Chondrocyte (in vitro differentiated cells): ENCODE results near the gene ASXL2. TPM values are rescaled to one million over a fixed set of nuclear protein-coding genes. Genes with fewer than 3 reads are reported as not detected.

Experiments
- DNase-seq: peaks from one replicate; pipeline ENCODE4 v3.0.0; 2021; ENCODE audit warnings: mixed read lengths, low spot score
- H3K27ac Mint-ChIP-seq: one replicate; pipeline ENCODE4 v1.8.0; 2021; ENCODE audit warnings: mild to moderate bottlenecking, moderate library complexity, mixed read lengths; ENCODE audit not compliant: unreplicated experiment
- H3K27me3 Mint-ChIP-seq: 2 replicates; pipeline ENCODE4 v1.8.0; 2021; ENCODE audit warnings: low read depth, mixed read lengths
- H3K36me3 Mint-ChIP-seq: 2 replicates; pipeline ENCODE4 v1.8.0; 2021; ENCODE audit warnings: low read depth, mixed read lengths
- H3K4me1 Mint-ChIP-seq: 2 replicates; pipeline ENCODE4 v1.8.0; 2021; ENCODE audit warnings: low read depth, mild to moderate bottlenecking, mixed read lengths
- H3K4me3 Mint-ChIP-seq: one replicate; pipeline ENCODE4 v1.8.0; 2021; ENCODE audit warnings: mild to moderate bottlenecking, moderate library complexity, mixed read lengths; ENCODE audit not compliant: unreplicated experiment
- H3K9me3 Mint-ChIP-seq: 2 replicates; pipeline ENCODE4 v1.8.0; 2021; ENCODE audit warnings: low read depth, mixed read lengths
- CTCF ChIP-seq: fragments of 200-600 bp; sonication (generic); IDR thresholded peaks from 2 replicates; pipeline ENCODE4 v1.5.0; 2021; ENCODE audit warnings: antibody characterized with exemption, mild to moderate bottlenecking, moderate library complexity
- total RNA-seq: library from RNA; stranded (reverse); gene quantifications from 3 replicates; pipeline ENCODE4 v1.2.1, GENCODE V29; 2021

Gene ASXL2
- total RNA-seq, 1 donor from 2014 or later: 24.7 TPM

DNA sequence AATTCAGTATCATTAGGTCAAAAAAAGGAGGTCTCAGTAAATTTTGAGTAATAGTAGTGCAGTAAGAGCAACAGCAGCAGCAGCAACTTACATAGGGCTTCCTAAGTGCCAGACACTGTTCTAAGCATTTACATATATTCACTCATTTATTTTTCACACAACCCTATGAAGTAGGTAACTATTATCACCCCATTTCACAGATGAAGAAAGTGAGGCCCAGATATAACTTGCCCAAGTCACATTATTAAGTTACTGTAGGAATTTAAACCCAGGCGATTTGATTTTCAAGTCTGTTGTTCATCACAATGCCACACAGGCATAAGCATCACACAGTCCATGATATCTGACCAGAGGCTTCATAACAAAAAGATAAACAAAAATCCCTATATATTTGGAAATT is 114.7 kb downstream of the ASXL2 start:
- DNase-seq: no peak
- TF ChIP-seq CTCF: no peak
- peaks cover 26% of the 10 kb centered on the region for H3K36me3 Mint-ChIP-seq
- no peaks in the 10 kb centered on the region for H3K27me3 Mint-ChIP-seq
- H3K27ac Mint-ChIP-seq: no peak overlapping the region
- no peak overlapping the region for H3K4me3 Mint-ChIP-seq
- H3K4me1 Mint-ChIP-seq: no peaks in the 10 kb centered on the region
- H3K9me3 Mint-ChIP-seq: no peaks in the 10 kb centered on the region

- Mint-ChIP-seq H3K27ac (no peak overlapping the region), H3K4me1 (no peaks in the 10 kb centered on the region), H3K4me3 (no peak overlapping the region), H3K9me3 (no peaks in the 10 kb centered on the region), H3K36me3 (peaks cover 12% of the 10 kb centered on the region), H3K27me3 (no peaks in the 10 kb centered on the region)
- no peak for TF ChIP-seq CTCF
- DNase-seq: no peak
These were observed 118.0 kb downstream of the ASXL2 start for GRCh38 chr2:25760297-25760696.

DNA sequence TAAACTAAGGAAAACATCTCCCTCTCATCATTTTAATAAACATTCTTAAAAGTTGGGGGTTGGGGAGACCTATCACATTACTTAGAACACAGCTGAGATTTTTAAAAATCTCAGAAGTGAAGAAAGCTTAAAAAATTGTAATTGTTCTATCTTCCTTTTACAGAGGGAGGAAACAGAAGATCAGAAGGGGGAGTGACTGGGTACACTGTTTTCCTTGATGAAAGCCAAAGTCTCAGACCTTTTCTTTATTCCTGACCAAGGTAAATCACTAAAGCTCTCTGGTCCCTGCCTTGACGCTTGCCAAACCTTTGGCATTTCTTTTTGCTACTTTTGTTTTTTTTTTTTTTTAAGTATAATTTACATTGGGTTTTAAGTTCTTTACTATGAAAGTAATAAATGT is 119.9 kb downstream of the ASXL2 start:
- no peak overlapping the region for H3K27ac Mint-ChIP-seq
- peaks cover 20% of the 10 kb centered on the region for H3K36me3 Mint-ChIP-seq
- no peaks in the 10 kb centered on the region for H3K4me1 Mint-ChIP-seq
- no peak overlapping the region for H3K4me3 Mint-ChIP-seq
- no peaks in the 10 kb centered on the region for H3K9me3 Mint-ChIP-seq
- DNase-seq: no peak
- TF ChIP-seq CTCF: no peak
- H3K27me3 Mint-ChIP-seq: no peaks in the 10 kb centered on the region

DNA sequence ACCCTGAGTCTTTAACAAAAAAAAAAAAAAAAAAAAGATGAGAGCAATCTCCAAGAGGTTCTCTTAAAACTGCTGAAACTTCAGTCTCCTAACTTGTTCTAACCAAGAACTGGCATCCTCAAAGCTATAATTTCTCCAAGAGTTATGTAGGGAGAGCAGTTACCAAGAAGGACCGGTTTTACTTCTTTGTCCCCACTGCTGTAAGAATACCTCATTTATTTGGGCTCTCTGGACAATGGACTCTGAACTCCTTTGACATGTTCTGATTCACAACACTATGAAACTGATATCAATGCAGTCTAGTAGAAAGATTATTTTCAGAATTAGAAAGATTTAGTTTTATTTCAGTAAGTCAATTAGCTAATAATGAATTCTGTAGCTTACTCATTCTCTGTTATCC is 120.4 kb downstream of the ASXL2 start:
- Mint-ChIP-seq H3K27ac (no peak overlapping the region), H3K4me3 (no peak overlapping the region), H3K9me3 (no peaks in the 10 kb centered on the region), H3K4me1 (no peaks in the 10 kb centered on the region), H3K36me3 (peaks cover 20% of the 10 kb centered on the region), H3K27me3 (no peaks in the 10 kb centered on the region)
- no peak for TF ChIP-seq CTCF
- DNase-seq: no peak

DNA sequence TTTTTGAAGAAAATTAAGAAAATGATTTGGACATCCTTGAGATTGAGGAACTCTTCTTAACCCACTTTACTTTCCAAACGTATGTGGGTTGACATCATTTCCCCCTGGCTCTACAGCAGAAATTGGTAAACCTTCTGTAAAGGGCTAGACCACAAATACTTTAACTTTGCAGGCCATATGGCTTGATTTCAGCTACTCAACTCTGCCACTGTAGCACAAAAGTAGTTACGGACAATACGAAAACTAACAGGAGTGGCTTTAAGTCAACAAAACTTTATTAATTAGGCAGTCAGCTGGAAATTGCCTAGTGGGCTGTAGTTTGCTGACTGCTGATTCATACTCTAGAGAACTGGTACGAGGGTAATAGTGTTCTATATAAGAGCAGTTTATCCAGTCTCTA is 121.8 kb downstream of the ASXL2 start:
- H3K4me3 Mint-ChIP-seq: no peak overlapping the region
- no peak for DNase-seq
- no peaks in the 10 kb centered on the region for H3K4me1 Mint-ChIP-seq
- H3K9me3 Mint-ChIP-seq: no peaks in the 10 kb centered on the region
- no peaks in the 10 kb centered on the region for H3K27me3 Mint-ChIP-seq
- peaks cover 24% of the 10 kb centered on the region for H3K36me3 Mint-ChIP-seq
- no peak overlapping the region for H3K27ac Mint-ChIP-seq
- TF ChIP-seq CTCF: no peak
